IPS-18c (cell line): ENCODE measurements around the gene PCSK4.
A peak's percentile ranks its signal among the peaks of the same experiment; 100 is the strongest.

ENCODE experiments used
- H3K4me3 ChIP-seq: 2 replicates; pipeline ENCODE4 v1.7.0; 2013; ENCODE audit warnings: low read depth, mild to moderate bottlenecking, low read length, moderate library complexity; ENCODE audit not compliant: insufficient read depth
- H3K9me3 ChIP-seq: one replicate; pipeline ENCODE4 v1.6.1; 2013; ENCODE audit warnings: mild to moderate bottlenecking, low read length, moderate library complexity; ENCODE audit not compliant: control insufficient read depth, insufficient read depth

The PCSK4 gene

GRCh38 chr19:1468821-1469254 is 21.3 kb downstream of the PCSK4 start:
- H3K4me3 ChIP-seq: no peak overlapping the region

GRCh38 chr19:1468274-1468820 is 21.8 kb downstream of the PCSK4 start:
- peaks cover 4% of the 10 kb centered on the region for H3K9me3 ChIP-seq
- H3K4me3 ChIP-seq: no peak overlapping the region

More at GRCh38 chr19:1468821-1469254, 21.3 kb downstream of the PCSK4 start:
- peaks cover 4% of the 10 kb centered on the region for H3K9me3 ChIP-seq

- H3K4me3 ChIP-seq: peak overlapping the region; percentile 40; the same call in 1 of the 2 replicates
- H3K9me3 ChIP-seq: peaks cover 4% of the 10 kb centered on the region
Measured at GRCh38 chr19:1467490-1468273, 22.5 kb downstream of the PCSK4 start.

GRCh38 chr19:1467215-1467489 is 23.0 kb downstream of the PCSK4 start:
- H3K4me3 ChIP-seq: peak overlapping the region; percentile 40
- peaks cover 4% of the 10 kb centered on the region for H3K9me3 ChIP-seq

- Histone ChIP-seq H3K9me3 (peaks cover 4% of the 10 kb centered on the region), H3K4me3 (peak overlapping the region; percentile 40)
Measured at GRCh38 chr19:1466461-1467214, 23.5 kb downstream of the PCSK4 start.

GRCh38 chr19:1466018-1466460 is 24.1 kb downstream of the PCSK4 start:
- Histone ChIP-seq H3K4me3 (peak overlapping the region; percentile 9; the same call in 1 of the 2 replicates), H3K9me3 (peaks cover 4% of the 10 kb centered on the region)

GRCh38 chr19:1465191-1466016 is 24.7 kb downstream of the PCSK4 start:
- H3K4me3 ChIP-seq: no peak overlapping the region
- peaks cover 4% of the 10 kb centered on the region for H3K9me3 ChIP-seq

GRCh38 chr19:1461862-1462261 is 28.3 kb downstream of the PCSK4 start:
- no peak overlapping the region for H3K4me3 ChIP-seq
- H3K9me3 ChIP-seq: peaks cover 4% of the 10 kb centered on the region

GRCh38 chr19:1460033-1460995 is 29.8 kb downstream of the PCSK4 start:
- peaks cover 2% of the 10 kb centered on the region for H3K9me3 ChIP-seq
- no peak overlapping the region for H3K4me3 ChIP-seq

- peaks cover 2% of the 10 kb centered on the region for H3K9me3 ChIP-seq
- H3K4me3 ChIP-seq: no peak overlapping the region
Measured at GRCh38 chr19:1459479-1459878, 30.7 kb downstream of the PCSK4 start.

- no peak overlapping the region for H3K4me3 ChIP-seq
- H3K9me3 ChIP-seq: peaks cover 2% of the 10 kb centered on the region
Measured at GRCh38 chr19:1457892-1458291, 32.3 kb downstream of the PCSK4 start.

GRCh38 chr19:1457031-1457739 is 33.0 kb downstream of the PCSK4 start:
- no peak overlapping the region; the same call in 1 of the 2 replicates for H3K4me3 ChIP-seq
- H3K9me3 ChIP-seq: peaks cover 2% of the 10 kb centered on the region

GRCh38 chr19:1456121-1456900 is 33.8 kb downstream of the PCSK4 start:
- H3K9me3 ChIP-seq: peaks cover 2% of the 10 kb centered on the region
- H3K4me3 ChIP-seq: no peak overlapping the region

GRCh38 chr19:1455336-1456120 is 34.6 kb downstream of the PCSK4 start:
- Histone ChIP-seq H3K9me3 (peaks cover 2% of the 10 kb centered on the region), H3K4me3 (peak overlapping the region; percentile 20; the same call in 1 of the 2 replicates)
